SK-N-SH (cell line): ENCODE results near the gene ITGA2. TPM values are rescaled to one million over a fixed set of nuclear protein-coding genes. Genes with fewer than 3 reads are reported as not detected.

Source experiments
- EP300 ChIP-seq, 2 experiments: IDR thresholded peaks; 2 replicates each; pipeline versions ENCODE4 v1.4.0 to v1.6.1; 2012; ENCODE audit warnings: borderline replicate concordance in 1 of 2, low read depth in 1 of 2, low read length in 1 of 2
- FOSL2 ChIP-seq: IDR thresholded peaks from 2 replicates; pipeline ENCODE4 v1.4.0; 2012; ENCODE audit warnings: low read depth, mild to moderate bottlenecking, moderate library complexity, borderline replicate concordance
- FOXM1 ChIP-seq: IDR thresholded peaks from 2 replicates; pipeline ENCODE4 v1.4.0; 2012; ENCODE audit warnings: low read depth, mild to moderate bottlenecking
- GABPA ChIP-seq: IDR thresholded peaks from 2 replicates; pipeline ENCODE4 v1.4.0; 2012; ENCODE audit warnings: low read depth, mild to moderate bottlenecking
- GATA2 ChIP-seq: sonication (generic); formaldehyde crosslinking; IDR thresholded peaks from 2 replicates; pipeline ENCODE4 v1.5.0; 2020; ENCODE audit warnings: mild to moderate bottlenecking, missing genetic modification reagents
- JUND ChIP-seq: IDR thresholded peaks from 2 replicates; pipeline ENCODE4 v1.4.0; 2012
- MEF2A ChIP-seq: IDR thresholded peaks from 2 replicates; pipeline ENCODE4 v1.4.0; 2012; ENCODE audit warnings: low read depth, borderline replicate concordance
- NRF1 ChIP-seq: IDR thresholded peaks from 2 replicates; pipeline ENCODE4 v1.6.1; 2012; ENCODE audit warnings: low read depth, mild to moderate bottlenecking, low read length
- RAD21 ChIP-seq: IDR thresholded peaks from 2 replicates; pipeline ENCODE4 v1.6.1; 2012; ENCODE audit warnings: mild to moderate bottlenecking, low read length
- RFX5 ChIP-seq: IDR thresholded peaks from 2 replicates; pipeline ENCODE4 v1.6.1; 2012; ENCODE audit warnings: mild to moderate bottlenecking, improper control_type of control experiment, low read length
- RXRA ChIP-seq: IDR thresholded peaks from 2 replicates; pipeline ENCODE4 v1.4.0; 2012; ENCODE audit warnings: low read depth, mild to moderate bottlenecking, borderline replicate concordance
- TCF12 ChIP-seq: IDR thresholded peaks from 2 replicates; pipeline ENCODE4 v1.4.0; 2012
- USF2 ChIP-seq: fragments of 150-350 bp; IDR thresholded peaks from 2 replicates; pipeline ENCODE4 v1.6.1; 2017; ENCODE audit warnings: antibody characterized with exemption, low read length, low read depth, borderline replicate concordance
- polyA plus RNA-seq, 3 experiments: library from polyadenylated mRNA; depleted of rRNA; stranded (reverse); fragments of >200 nt; gene quantifications; 2 replicates each; pipeline ENCODE4 v1.2.3, GENCODE V29; 2012
- TF ChIP-seq, protein P1 (sequence below): IDR thresholded peaks from 2 replicates; pipeline ENCODE4 v1.6.1; 2012; ENCODE audit warnings: mild to moderate bottlenecking, low read depth, low read length, moderate library complexity
- TF ChIP-seq, protein P2 (sequence below): IDR thresholded peaks from 2 replicates; pipeline ENCODE4 v1.4.0; 2012; ENCODE audit warnings: low read depth
- TF ChIP-seq, protein P3 (sequence below): IDR thresholded peaks from 2 replicates; pipeline ENCODE4 v1.4.0; 2012; ENCODE audit warnings: low read depth, borderline replicate concordance
- TF ChIP-seq, protein P4 (sequence below): fragments of 200-600 bp; sonication (generic); IDR thresholded peaks from 2 replicates; pipeline ENCODE4 v1.6.1; 2017; ENCODE audit warnings: antibody characterized with exemption, mild to moderate bottlenecking, moderate library complexity

The ITGA2 gene
- polyA plus RNA-seq, 1 of the 3 experiments (the other 2 are of a cell fraction), result 38.2 TPM

- TF ChIP-seq USF2, result no peak
- no peak for TF ChIP-seq NRF1
- peak in 1 of 2 experiments; percentile 94; a peak in 2 of 4 replicates for TF ChIP-seq EP300 (IDR thresholded peaks at IDR 0.05; ENCODE audit: borderline replicate concordance in 1 of 2, low read depth in 1 of 2, low read length in 1 of 2)
- TF ChIP-seq, protein P1, sequence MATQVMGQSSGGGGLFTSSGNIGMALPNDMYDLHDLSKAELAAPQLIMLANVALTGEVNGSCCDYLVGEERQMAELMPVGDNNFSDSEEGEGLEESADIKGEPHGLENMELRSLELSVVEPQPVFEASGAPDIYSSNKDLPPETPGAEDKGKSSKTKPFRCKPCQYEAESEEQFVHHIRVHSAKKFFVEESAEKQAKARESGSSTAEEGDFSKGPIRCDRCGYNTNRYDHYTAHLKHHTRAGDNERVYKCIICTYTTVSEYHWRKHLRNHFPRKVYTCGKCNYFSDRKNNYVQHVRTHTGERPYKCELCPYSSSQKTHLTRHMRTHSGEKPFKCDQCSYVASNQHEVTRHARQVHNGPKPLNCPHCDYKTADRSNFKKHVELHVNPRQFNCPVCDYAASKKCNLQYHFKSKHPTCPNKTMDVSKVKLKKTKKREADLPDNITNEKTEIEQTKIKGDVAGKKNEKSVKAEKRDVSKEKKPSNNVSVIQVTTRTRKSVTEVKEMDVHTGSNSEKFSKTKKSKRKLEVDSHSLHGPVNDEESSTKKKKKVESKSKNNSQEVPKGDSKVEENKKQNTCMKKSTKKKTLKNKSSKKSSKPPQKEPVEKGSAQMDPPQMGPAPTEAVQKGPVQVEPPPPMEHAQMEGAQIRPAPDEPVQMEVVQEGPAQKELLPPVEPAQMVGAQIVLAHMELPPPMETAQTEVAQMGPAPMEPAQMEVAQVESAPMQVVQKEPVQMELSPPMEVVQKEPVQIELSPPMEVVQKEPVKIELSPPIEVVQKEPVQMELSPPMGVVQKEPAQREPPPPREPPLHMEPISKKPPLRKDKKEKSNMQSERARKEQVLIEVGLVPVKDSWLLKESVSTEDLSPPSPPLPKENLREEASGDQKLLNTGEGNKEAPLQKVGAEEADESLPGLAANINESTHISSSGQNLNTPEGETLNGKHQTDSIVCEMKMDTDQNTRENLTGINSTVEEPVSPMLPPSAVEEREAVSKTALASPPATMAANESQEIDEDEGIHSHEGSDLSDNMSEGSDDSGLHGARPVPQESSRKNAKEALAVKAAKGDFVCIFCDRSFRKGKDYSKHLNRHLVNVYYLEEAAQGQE, result no peak
- TF ChIP-seq RFX5, result no peak
- no peak for TF ChIP-seq GATA2 (CRISPR knock-in tag)
- TF ChIP-seq, protein P2, sequence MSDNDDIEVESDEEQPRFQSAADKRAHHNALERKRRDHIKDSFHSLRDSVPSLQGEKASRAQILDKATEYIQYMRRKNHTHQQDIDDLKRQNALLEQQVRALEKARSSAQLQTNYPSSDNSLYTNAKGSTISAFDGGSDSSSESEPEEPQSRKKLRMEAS, result peak; percentile 50; the same call in 1 of the 2 replicates
- TF ChIP-seq RAD21, result no peak
- TF ChIP-seq FOSL2, result peak; percentile 40; the same call in 1 of the 2 replicates
- TF ChIP-seq RXRA, result peak; percentile 75
- TF ChIP-seq TCF12, result peak; percentile 78; the same call in 1 of the 2 replicates
- no peak for TF ChIP-seq MEF2A
- TF ChIP-seq GABPA, result no peak
- TF ChIP-seq, protein P3, sequence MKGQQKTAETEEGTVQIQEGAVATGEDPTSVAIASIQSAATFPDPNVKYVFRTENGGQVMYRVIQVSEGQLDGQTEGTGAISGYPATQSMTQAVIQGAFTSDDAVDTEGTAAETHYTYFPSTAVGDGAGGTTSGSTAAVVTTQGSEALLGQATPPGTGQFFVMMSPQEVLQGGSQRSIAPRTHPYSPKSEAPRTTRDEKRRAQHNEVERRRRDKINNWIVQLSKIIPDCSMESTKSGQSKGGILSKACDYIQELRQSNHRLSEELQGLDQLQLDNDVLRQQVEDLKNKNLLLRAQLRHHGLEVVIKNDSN, result peak; percentile 46; the same call in 1 of the 2 replicates
- TF ChIP-seq, protein P4, sequence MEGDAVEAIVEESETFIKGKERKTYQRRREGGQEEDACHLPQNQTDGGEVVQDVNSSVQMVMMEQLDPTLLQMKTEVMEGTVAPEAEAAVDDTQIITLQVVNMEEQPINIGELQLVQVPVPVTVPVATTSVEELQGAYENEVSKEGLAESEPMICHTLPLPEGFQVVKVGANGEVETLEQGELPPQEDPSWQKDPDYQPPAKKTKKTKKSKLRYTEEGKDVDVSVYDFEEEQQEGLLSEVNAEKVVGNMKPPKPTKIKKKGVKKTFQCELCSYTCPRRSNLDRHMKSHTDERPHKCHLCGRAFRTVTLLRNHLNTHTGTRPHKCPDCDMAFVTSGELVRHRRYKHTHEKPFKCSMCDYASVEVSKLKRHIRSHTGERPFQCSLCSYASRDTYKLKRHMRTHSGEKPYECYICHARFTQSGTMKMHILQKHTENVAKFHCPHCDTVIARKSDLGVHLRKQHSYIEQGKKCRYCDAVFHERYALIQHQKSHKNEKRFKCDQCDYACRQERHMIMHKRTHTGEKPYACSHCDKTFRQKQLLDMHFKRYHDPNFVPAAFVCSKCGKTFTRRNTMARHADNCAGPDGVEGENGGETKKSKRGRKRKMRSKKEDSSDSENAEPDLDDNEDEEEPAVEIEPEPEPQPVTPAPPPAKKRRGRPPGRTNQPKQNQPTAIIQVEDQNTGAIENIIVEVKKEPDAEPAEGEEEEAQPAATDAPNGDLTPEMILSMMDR, result 0 out of 2 replicates have a peak, but pooled peaks have one; percentile 7
- TF ChIP-seq FOXM1, result peak; percentile 59; the same call in 1 of the 2 replicates
- TF ChIP-seq JUND, result peak; percentile 47
Observed at GRCh38 chr5:53027913-53028312, 38.8 kb downstream of the ITGA2 start (continued).
